Thoracic aorta (tissue), 2 donors: Measurements from ENCODE around the gene TEK. TPM values are rescaled to one million over a fixed set of nuclear protein-coding genes. Genes with fewer than 3 reads are reported as not detected.
"Not testable (repeated sequence)": the region's sequence is repeated elsewhere in the genome, so short reads cannot be mapped to it uniquely, and the experiment has no call there.

Source experiments
- ATAC-seq: fragments of 150-250 bp; one replicate; pipeline ENCODE4 v1.8.0; 2017; ENCODE audit warnings: low read depth; ENCODE audit not compliant: insufficient number of reproducible peaks, low FRiP score
- DNase-seq: peaks from one replicate; pipeline ENCODE4 v3.0.0-alpha.2; 2020; ENCODE audit warnings: low spot score
- H3K27ac ChIP-seq, 2 donors: fragments of 200-600 bp; sonication (generic); 1 replicate in 1 of 2; 2 replicates in 1 of 2; pipeline ENCODE4 v1.5.1; 2016; ENCODE audit warnings: mild to moderate bottlenecking in 2 of 2, moderate library complexity in 2 of 2
- H3K27me3 ChIP-seq: fragments of 200-600 bp; sonication (generic); replicated peaks from 2 replicates; pipeline ENCODE4 v1.6.0; 2016; ENCODE audit warnings: mild to moderate bottlenecking; ENCODE audit not compliant: insufficient read depth
- H3K36me3 ChIP-seq: fragments of 200-600 bp; sonication (generic); one replicate; pipeline ENCODE4 v1.5.1; 2016
- H3K4me1 ChIP-seq, 2 donors: fragments of 200-600 bp; sonication (generic); 1 replicate in 1 of 2; 2 replicates in 1 of 2; pipeline versions ENCODE4 v1.5.1 to v1.6.0; 2016; ENCODE audit warnings: low read depth in 2 of 2, mild to moderate bottlenecking in 1 of 2; ENCODE audit not compliant: control insufficient read depth in 1 of 2
- H3K4me3 ChIP-seq: fragments of 200-600 bp; sonication (generic); 2 replicates; pipeline ENCODE4 v1.5.1; 2016; ENCODE audit warnings: mild to moderate bottlenecking
- H3K9me3 ChIP-seq: fragments of 200-600 bp; sonication (generic); 2 replicates; pipeline ENCODE4 v1.5.1; 2016
- total RNA-seq, 2 donors: library from RNA; depleted of rRNA; stranded (reverse); fragments of >200 nt; gene quantifications; one replicate each; pipeline versions ENCODE4 v1.1.0 to v1.2.3, GENCODE V29; 2016
- TF ChIP-seq, protein P1 (sequence below): fragments of 200-600 bp; sonication (generic); IDR thresholded peaks from one replicate; pipeline ENCODE4 v1.5.1; 2019; ENCODE audit warnings: antibody characterized with exemption

Gene TEK
- total RNA-seq, 2 donors from 2014 or later: 8.4 to 14.9 TPM

DNA sequence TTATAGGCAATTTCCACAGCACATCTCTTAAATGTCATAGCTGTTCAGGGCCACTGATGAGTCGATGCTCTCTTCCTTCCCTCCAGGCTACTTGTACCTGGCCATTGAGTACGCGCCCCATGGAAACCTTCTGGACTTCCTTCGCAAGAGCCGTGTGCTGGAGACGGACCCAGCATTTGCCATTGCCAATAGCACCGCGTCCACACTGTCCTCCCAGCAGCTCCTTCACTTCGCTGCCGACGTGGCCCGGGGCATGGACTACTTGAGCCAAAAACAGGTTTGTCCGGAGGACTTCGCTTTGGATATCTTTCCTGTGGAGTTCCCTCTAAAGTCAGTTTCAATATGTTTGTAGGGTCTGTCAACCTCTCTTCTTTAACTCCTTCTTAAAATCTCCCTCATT, 103.6 kb downstream of the TEK start:
- no peak for DNase-seq
- Histone ChIP-seq H3K4me3 (no peak overlapping the region), H3K27me3 (no peaks in the 10 kb centered on the region), H3K36me3 (no peaks in the 10 kb centered on the region), H3K27ac (no peak overlapping the region), H3K4me1 (no peaks in the 10 kb centered on the region), H3K9me3 (no peaks in the 10 kb centered on the region)
- no peak for ATAC-seq
- TF ChIP-seq, protein P1, sequence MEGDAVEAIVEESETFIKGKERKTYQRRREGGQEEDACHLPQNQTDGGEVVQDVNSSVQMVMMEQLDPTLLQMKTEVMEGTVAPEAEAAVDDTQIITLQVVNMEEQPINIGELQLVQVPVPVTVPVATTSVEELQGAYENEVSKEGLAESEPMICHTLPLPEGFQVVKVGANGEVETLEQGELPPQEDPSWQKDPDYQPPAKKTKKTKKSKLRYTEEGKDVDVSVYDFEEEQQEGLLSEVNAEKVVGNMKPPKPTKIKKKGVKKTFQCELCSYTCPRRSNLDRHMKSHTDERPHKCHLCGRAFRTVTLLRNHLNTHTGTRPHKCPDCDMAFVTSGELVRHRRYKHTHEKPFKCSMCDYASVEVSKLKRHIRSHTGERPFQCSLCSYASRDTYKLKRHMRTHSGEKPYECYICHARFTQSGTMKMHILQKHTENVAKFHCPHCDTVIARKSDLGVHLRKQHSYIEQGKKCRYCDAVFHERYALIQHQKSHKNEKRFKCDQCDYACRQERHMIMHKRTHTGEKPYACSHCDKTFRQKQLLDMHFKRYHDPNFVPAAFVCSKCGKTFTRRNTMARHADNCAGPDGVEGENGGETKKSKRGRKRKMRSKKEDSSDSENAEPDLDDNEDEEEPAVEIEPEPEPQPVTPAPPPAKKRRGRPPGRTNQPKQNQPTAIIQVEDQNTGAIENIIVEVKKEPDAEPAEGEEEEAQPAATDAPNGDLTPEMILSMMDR: no peak

DNA sequence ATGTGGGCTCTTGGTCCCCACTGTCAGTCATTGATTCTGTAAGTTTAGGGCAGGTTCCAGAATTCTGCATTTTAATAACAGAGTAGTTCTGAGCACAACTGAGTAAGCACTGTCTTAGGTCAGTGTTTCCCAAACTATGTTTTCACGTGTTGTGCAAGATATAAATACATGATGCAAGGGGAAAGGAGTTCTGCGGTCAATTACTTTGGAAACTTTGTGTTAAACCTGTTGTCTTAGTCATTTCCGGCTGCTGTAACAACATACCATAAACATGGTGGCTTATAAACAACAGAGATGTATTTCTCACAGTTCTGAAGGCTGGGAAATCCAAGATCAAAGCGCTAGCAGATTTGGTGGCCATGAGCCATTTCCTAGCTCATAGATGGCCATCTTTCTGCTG, 118.2 kb downstream of the TEK start:
- TF ChIP-seq, protein P1: no peak
- ATAC-seq (no peak), DNase-seq (no peak)
- Histone ChIP-seq H3K9me3 (peaks cover 6% of the 10 kb centered on the region), H3K27me3 (no peaks in the 10 kb centered on the region), H3K4me1 (no peaks in the 10 kb centered on the region), H3K27ac (no peak overlapping the region), H3K4me3 (no peak overlapping the region), H3K36me3 (peaks cover 4% of the 10 kb centered on the region)

DNA sequence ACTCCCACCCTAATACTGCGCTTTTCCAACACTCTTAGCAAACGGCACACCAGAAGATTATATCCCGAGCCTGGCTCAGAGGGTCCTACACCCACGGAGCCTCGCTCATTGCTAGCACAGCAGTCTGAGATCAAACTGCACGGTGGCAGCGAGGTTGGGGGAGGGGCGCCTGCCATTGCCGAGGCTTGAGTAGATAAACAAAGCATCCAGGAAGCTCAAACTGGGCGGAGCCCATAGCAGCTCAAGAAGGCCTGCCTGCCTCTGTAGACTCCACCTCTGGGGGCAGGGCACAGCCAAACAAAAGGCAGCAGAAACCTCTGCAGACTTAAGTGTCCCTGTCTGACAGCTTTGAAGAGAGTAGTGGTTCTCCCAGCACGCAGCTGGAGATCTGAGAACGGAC, 130.6 kb downstream of the TEK start:
- not testable (repeated sequence) for DNase-seq, H3K27ac ChIP-seq, ATAC-seq, H3K27me3 ChIP-seq, H3K4me1 ChIP-seq, H3K4me3 ChIP-seq, H3K36me3 ChIP-seq
- H3K9me3 ChIP-seq: peaks cover 11% of the 10 kb centered on the region

DNA sequence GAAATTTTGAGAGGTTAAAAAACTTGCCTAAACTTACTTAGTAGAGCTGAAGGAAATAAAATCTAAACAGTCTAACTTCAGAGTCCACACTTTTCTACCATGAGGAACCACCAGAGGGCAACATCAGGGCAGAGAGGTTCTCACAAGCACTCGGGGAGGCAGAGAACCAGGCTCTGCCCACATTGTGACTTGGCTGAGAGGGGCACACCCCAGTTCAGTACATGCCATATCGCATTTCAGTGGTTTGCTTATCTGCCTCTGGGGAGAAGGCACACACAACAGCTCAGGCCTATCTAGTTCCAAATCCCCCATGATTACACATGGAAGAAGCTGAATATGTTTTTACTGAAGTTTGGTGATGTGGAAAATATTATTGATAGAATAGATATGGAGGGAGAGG, 138.7 kb downstream of the TEK start:
- TF ChIP-seq, protein P1: peak; percentile 24
- Histone ChIP-seq H3K4me3 (no peak overlapping the region), H3K27ac (no peak overlapping the region), H3K36me3 (no peaks in the 10 kb centered on the region), H3K4me1 (no peaks in the 10 kb centered on the region), H3K27me3 (no peaks in the 10 kb centered on the region), H3K9me3 (no peaks in the 10 kb centered on the region)
- DNase-seq (no peak), ATAC-seq (no peak)

DNA sequence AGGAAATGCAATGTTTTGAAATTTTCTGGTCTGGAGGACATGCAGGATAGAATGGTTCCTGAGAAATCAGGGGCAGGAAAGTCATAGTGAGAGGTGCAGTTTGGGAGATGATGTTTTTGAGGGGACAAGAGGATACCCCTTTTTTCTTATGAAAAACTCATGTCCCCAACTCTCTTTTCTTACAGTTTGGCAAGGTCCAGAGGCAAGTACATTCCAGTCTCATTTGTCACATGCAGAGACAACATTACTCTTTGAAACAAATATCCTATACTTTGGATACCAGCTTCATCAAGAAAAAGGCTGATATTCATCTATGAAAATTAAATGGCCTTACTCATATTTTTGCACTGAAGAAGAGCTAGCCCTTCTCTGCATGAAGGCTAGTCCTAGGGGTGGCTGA, 139.7 kb downstream of the TEK start:
- Histone ChIP-seq H3K27ac (no peak overlapping the region), H3K9me3 (no peaks in the 10 kb centered on the region), H3K36me3 (no peaks in the 10 kb centered on the region), H3K27me3 (no peaks in the 10 kb centered on the region), H3K4me3 (no peak overlapping the region), H3K4me1 (no peaks in the 10 kb centered on the region)
- TF ChIP-seq, protein P1: no peak
- no peak for DNase-seq
- no peak for ATAC-seq

DNA sequence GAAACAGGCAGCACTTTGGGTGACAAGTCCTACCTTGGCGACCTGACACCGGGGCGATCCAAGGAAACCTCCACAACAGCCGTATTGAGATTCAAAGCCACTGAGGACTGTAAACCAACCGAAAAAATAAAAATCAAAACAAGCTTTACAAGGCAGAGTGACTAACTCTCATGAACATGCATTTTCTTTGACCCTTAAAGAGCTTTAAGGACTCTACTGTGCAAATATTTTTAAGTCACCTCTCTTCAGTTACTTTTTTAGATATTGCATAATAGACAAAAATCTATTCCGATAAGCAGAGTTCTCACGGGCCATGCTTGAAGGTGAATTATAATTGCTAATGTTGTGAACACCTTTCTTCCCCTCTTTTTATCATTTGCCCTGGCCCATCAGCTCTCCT, 149.6 kb downstream of the TEK start:
- Histone ChIP-seq H3K9me3 (no peaks in the 10 kb centered on the region), H3K36me3 (no peaks in the 10 kb centered on the region), H3K27me3 (no peaks in the 10 kb centered on the region), H3K4me1 (no peaks in the 10 kb centered on the region), H3K27ac (no peak overlapping the region), H3K4me3 (no peak overlapping the region)
- DNase-seq (no peak), ATAC-seq (no peak)
- TF ChIP-seq, protein P1: no peak
